DND-41 (cell line): ENCODE data around the gene MARVELD3.

Experiments used
- ATAC-seq: fragments of 200-7000 bp; cut with Tn5 transposase; 3 replicates; pipeline ENCODE4 v1.9.1; 2021; ENCODE audit warnings: low read depth; ENCODE audit not compliant: insufficient read depth
- DNase-seq: peaks from one replicate; pipeline ENCODE4 v3.0.0-alpha.2; 2020
- H2AFZ ChIP-seq: 2 replicates; pipeline ENCODE4 v1.6.0; 2012; ENCODE audit warnings: low read depth, low read length
- H3K27ac ChIP-seq: 2 replicates; pipeline ENCODE4 v1.5.1; 2012; ENCODE audit warnings: low read length, inconsistent platforms
- H3K27me3 ChIP-seq: fragments of 200-600 bp; sonication (generic); 2 replicates; pipeline ENCODE4 v1.6.0; 2012; ENCODE audit warnings: low read length, mild to moderate bottlenecking, inconsistent platforms; ENCODE audit not compliant: insufficient read depth, poor library complexity
- H3K36me3 ChIP-seq: 2 replicates; pipeline ENCODE4 v1.5.1; 2012; ENCODE audit warnings: low read length, inconsistent platforms; ENCODE audit not compliant: insufficient read depth
- H3K4me1 ChIP-seq: 2 replicates; pipeline ENCODE4 v1.5.1; 2012; ENCODE audit warnings: mild to moderate bottlenecking, low read length; ENCODE audit not compliant: insufficient read depth
- H3K4me2 ChIP-seq: 2 replicates; pipeline ENCODE4 v1.6.0; 2012; ENCODE audit warnings: mild to moderate bottlenecking, moderate library complexity, low read length, inconsistent platforms; ENCODE audit not compliant: insufficient read depth
- H3K4me3 ChIP-seq, 2 experiments: fragments of 200-600 bp in 1 of 2; shearing (Covaris generic) in 1 of 2; 2 replicates each; pipeline ENCODE4 v1.5.1; 2012 to 2016; ENCODE audit warnings: inconsistent platforms in 2 of 2, low read length in 2 of 2, mild to moderate bottlenecking in 2 of 2, low read depth in 1 of 2, moderate library complexity in 1 of 2
- H3K79me2 ChIP-seq: 2 replicates; pipeline ENCODE4 v1.6.0; 2012; ENCODE audit warnings: low read length, inconsistent platforms; ENCODE audit not compliant: insufficient read depth
- H3K9ac ChIP-seq: 2 replicates; pipeline ENCODE4 v1.6.0; 2012; ENCODE audit warnings: low read depth, mild to moderate bottlenecking, inconsistent platforms, low read length, moderate library complexity
- H3K9me3 ChIP-seq: 2 replicates; pipeline ENCODE4 v1.5.1; 2012; ENCODE audit warnings: low read length, moderate library complexity, mild to moderate bottlenecking, inconsistent platforms; ENCODE audit not compliant: insufficient read depth, severe bottlenecking
- H4K20me1 ChIP-seq: 2 replicates; pipeline ENCODE4 v1.6.0; 2012; ENCODE audit warnings: low read length; ENCODE audit not compliant: insufficient read depth
- EZH2 ChIP-seq: IDR thresholded peaks from 3 replicates; pipeline ENCODE4 v1.6.1; 2012; ENCODE audit warnings: borderline replicate concordance, low read depth, mild to moderate bottlenecking, moderate library complexity, low read length, inconsistent platforms; ENCODE audit not compliant: severe bottlenecking
- TF ChIP-seq, protein P1 (sequence below): IDR thresholded peaks from 2 replicates; pipeline ENCODE4 v1.5.1; 2012; ENCODE audit warnings: borderline replicate concordance, low read length, moderate library complexity, mild to moderate bottlenecking; ENCODE audit not compliant: poor library complexity, severe bottlenecking; ENCODE audit errors: extremely low read depth

The MARVELD3 gene

DNA sequence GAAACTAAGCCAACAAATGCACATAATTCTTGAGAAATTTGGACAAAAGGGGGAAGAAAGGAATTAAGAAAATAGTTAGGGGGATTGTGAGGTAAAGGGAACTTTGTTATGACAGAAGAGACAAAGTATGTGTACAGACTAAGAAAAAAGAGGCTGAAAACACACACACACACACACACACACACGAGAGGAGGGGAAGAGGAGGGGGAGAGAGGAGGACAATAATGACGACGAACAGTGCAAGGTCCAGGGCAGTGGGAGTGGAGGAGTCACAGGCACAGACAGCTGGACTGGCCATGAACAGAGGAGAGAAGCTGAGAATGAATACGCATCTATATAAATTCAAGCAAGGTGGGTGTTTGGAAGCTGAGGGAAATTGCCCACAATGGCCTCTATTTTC lies 44.6 kb downstream of the MARVELD3 start:
- H3K27ac ChIP-seq: no peak overlapping the region
- peaks cover 47% of the 10 kb centered on the region; the same call in 1 of the 2 replicates for H3K36me3 ChIP-seq
- DNase-seq: no peak
- TF ChIP-seq, protein P1, sequence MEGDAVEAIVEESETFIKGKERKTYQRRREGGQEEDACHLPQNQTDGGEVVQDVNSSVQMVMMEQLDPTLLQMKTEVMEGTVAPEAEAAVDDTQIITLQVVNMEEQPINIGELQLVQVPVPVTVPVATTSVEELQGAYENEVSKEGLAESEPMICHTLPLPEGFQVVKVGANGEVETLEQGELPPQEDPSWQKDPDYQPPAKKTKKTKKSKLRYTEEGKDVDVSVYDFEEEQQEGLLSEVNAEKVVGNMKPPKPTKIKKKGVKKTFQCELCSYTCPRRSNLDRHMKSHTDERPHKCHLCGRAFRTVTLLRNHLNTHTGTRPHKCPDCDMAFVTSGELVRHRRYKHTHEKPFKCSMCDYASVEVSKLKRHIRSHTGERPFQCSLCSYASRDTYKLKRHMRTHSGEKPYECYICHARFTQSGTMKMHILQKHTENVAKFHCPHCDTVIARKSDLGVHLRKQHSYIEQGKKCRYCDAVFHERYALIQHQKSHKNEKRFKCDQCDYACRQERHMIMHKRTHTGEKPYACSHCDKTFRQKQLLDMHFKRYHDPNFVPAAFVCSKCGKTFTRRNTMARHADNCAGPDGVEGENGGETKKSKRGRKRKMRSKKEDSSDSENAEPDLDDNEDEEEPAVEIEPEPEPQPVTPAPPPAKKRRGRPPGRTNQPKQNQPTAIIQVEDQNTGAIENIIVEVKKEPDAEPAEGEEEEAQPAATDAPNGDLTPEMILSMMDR: no peak
- TF ChIP-seq EZH2: no peak
- no peak for ATAC-seq
- H4K20me1 ChIP-seq: no peaks in the 10 kb centered on the region
- no peaks in the 10 kb centered on the region for H3K27me3 ChIP-seq
- no peaks in the 10 kb centered on the region for H3K79me2 ChIP-seq
- H3K4me2 ChIP-seq: no peak overlapping the region
- H3K4me1 ChIP-seq: no peaks in the 10 kb centered on the region
- no peaks in the 10 kb centered on the region for H3K9me3 ChIP-seq
- no peak overlapping the region for H2AFZ ChIP-seq
- no peak overlapping the region for H3K4me3 ChIP-seq
- H3K9ac ChIP-seq: no peak overlapping the region

DNA sequence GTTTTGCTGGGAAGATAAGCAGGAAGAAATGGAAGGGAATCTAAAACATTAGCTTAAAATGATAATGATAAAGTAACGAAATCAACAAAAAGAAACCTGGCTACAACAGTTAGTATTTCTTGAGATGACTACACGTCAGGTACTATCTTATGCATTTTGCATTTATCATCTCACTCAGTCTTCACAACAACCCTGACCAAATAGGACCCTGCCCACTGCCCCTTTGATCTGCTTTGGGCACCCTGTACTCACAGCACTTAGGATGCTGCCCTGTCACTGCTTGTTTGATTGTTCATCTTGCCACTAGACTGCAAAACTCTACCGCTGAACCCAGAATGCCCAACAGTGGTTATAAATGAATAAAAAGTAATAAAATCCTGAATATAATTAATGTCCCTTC lies 45.2 kb downstream of the MARVELD3 start:
- no peak overlapping the region for H3K27ac ChIP-seq
- no peaks in the 10 kb centered on the region for H3K4me1 ChIP-seq
- no peaks in the 10 kb centered on the region for H4K20me1 ChIP-seq
- TF ChIP-seq EZH2: no peak
- TF ChIP-seq, protein P1: no peak
- H3K9me3 ChIP-seq: no peaks in the 10 kb centered on the region
- ATAC-seq: no peak
- no peak overlapping the region for H2AFZ ChIP-seq
- no peak overlapping the region for H3K9ac ChIP-seq
- peaks cover 51% of the 10 kb centered on the region; the same call in 1 of the 2 replicates for H3K36me3 ChIP-seq
- H3K4me3 ChIP-seq: no peak overlapping the region
- H3K27me3 ChIP-seq: no peaks in the 10 kb centered on the region
- H3K4me2 ChIP-seq: no peak overlapping the region
- H3K79me2 ChIP-seq: no peaks in the 10 kb centered on the region
- no peak for DNase-seq

DNA sequence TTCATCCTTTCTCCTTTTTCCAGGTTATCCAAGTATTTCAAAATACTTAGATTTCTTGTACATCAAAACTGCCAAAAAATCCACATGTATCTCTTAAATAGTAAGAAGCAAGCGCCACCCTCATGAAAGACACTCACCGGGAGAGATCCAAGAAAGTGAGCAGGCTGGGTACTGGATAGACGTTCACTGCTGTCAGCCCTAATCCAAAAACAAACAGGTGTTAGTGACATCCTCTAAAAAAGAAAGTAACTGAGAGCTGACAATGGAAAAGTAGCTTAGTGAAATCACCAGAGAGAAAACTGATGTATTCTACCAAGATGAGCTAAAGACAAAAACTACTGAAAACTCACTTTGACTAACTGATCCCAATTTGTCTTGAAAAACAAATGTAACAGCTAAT lies 46.1 kb downstream of the MARVELD3 start:
- Histone ChIP-seq H3K4me2 (no peak overlapping the region), H4K20me1 (no peaks in the 10 kb centered on the region), H3K27me3 (no peaks in the 10 kb centered on the region), H2AFZ (no peak overlapping the region), H3K9me3 (no peaks in the 10 kb centered on the region), H3K79me2 (no peaks in the 10 kb centered on the region), H3K4me3 (no peak overlapping the region), H3K36me3 (peaks cover 45% of the 10 kb centered on the region; the same call in 1 of the 2 replicates), H3K27ac (no peak overlapping the region), H3K4me1 (no peaks in the 10 kb centered on the region), H3K9ac (no peak overlapping the region)
- no peak for DNase-seq
- no peak for TF ChIP-seq EZH2
- TF ChIP-seq, protein P1: no peak
- ATAC-seq: no peak
